ENCODE data around the gene DMRT1.

DMRT1 gene

GRCh38 chr9:976943-977837 is 135.7 kb downstream of the DMRT1 start:
- TF ChIP-seq EGR1 (IDR thresholded peaks at IDR 0.05) (no peak), YY1 (IDR thresholded peaks at IDR 0.05; ENCODE audit: low read depth) (0 out of 2 replicates have a peak, but pooled peaks have one; percentile 10)

DNA sequence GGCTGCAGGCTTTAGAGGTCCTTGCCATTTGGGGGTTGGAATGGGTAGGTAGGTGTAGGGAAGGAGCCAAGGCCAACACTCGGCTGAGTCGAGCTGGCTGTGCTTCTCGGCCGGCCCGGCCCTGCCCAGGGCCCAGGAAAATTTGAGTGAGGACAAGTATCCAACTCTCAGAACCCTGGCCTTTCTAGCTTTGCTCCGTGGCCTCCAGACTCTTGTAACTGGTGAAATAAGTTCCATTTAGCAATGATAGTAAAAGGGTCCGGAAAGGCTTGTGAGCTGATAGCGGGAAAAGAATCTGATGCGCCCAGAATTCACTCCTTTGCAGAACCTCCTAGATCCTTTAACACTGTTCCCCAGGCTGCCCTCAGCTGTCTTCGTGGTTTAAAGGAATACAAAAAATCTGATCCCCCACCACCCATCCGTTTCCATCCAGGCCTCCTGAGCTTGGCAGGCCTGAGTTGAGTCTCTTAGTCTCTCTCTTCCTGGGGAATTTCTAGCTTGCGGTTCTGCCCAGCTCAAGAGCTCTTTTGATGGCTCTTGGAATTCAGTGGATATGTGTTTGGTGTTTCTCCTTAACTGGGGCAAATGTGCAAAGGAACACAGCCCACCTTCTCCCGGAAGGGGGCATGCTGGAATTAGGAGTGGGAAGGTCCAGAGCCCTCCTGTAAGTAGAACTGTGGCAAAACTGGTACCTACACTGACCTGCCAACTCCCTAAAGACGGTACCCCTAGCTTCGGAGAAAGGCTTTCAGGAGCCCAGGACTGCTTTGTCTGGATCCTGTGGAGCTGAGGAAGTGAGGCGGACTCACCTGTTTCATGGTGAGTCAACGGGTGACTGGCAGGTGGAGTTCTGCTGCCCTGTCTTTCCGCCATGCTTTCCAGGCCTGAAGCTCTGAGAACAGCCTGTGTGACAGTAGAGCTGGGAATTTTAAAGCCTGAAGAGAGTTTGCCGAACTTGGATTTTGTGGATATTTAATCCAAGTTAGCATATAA is 136.6 kb downstream of the DMRT1 start:
- TF ChIP-seq ZBTB7A (IDR thresholded peaks at IDR 0.05; ENCODE audit: low read depth) (no peak), NFIC (IDR thresholded peaks at IDR 0.05) (no peak), CREB1 (IDR thresholded peaks at IDR 0.05; ENCODE audit: low read depth) (no peak), YY1 (IDR thresholded peaks at IDR 0.05; ENCODE audit: low read depth) (no peak), FOXM1 (IDR thresholded peaks at IDR 0.05; ENCODE audit: borderline replicate concordance, low read depth) (no peak), EGR1 (IDR thresholded peaks at IDR 0.05) (no peak), CEBPB (IDR thresholded peaks at IDR 0.05) (no peak), EP300 (IDR thresholded peaks at IDR 0.05; ENCODE audit: borderline replicate concordance) (no peak), TEAD4 (IDR thresholded peaks at IDR 0.05) (no peak), REST (IDR thresholded peaks at IDR 0.05; ENCODE audit: low read depth) (no peak), TCF12 (IDR thresholded peaks at IDR 0.05; ENCODE audit: low read depth) (no peak), TAF1 (IDR thresholded peaks at IDR 0.05; ENCODE audit: low read depth) (no peak), RAD21 (IDR thresholded peaks at IDR 0.05; ENCODE audit: low read depth) (no peak)
- TF ChIP-seq, protein P1, sequence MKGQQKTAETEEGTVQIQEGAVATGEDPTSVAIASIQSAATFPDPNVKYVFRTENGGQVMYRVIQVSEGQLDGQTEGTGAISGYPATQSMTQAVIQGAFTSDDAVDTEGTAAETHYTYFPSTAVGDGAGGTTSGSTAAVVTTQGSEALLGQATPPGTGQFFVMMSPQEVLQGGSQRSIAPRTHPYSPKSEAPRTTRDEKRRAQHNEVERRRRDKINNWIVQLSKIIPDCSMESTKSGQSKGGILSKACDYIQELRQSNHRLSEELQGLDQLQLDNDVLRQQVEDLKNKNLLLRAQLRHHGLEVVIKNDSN (IDR thresholded peaks at IDR 0.05): no peak
- TF ChIP-seq, protein P2, sequence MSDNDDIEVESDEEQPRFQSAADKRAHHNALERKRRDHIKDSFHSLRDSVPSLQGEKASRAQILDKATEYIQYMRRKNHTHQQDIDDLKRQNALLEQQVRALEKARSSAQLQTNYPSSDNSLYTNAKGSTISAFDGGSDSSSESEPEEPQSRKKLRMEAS (IDR thresholded peaks at IDR 0.05): no peak

GRCh38 chr9:979983-980382 is 138.5 kb downstream of the DMRT1 start:
- TF ChIP-seq CEBPB (IDR thresholded peaks at IDR 0.05) (no peak), ZBTB7A (IDR thresholded peaks at IDR 0.05; ENCODE audit: low read depth) (no peak), TAF1 (IDR thresholded peaks at IDR 0.05; ENCODE audit: low read depth) (no peak), REST (IDR thresholded peaks at IDR 0.05; ENCODE audit: low read depth) (no peak), FOXM1 (IDR thresholded peaks at IDR 0.05; ENCODE audit: borderline replicate concordance, low read depth) (no peak), NFIC (IDR thresholded peaks at IDR 0.05) (no peak)

GRCh38 chr9:980640-981039 is 139.1 kb downstream of the DMRT1 start:
- TF ChIP-seq FOXM1 (IDR thresholded peaks at IDR 0.05; ENCODE audit: borderline replicate concordance, low read depth) (no peak), REST (IDR thresholded peaks at IDR 0.05; ENCODE audit: low read depth) (no peak), TEAD4 (IDR thresholded peaks at IDR 0.05) (no peak), TAF1 (IDR thresholded peaks at IDR 0.05; ENCODE audit: low read depth) (no peak)

GRCh38 chr9:981491-981898 is 140.0 kb downstream of the DMRT1 start:
- no peak for TF ChIP-seq TEAD4 (IDR thresholded peaks at IDR 0.05)
- TF ChIP-seq TCF12 (IDR thresholded peaks at IDR 0.05; ENCODE audit: low read depth): no peak
- no peak for TF ChIP-seq EGR1 (IDR thresholded peaks at IDR 0.05)
- no peak for TF ChIP-seq YY1 (IDR thresholded peaks at IDR 0.05; ENCODE audit: low read depth)
- no peak for TF ChIP-seq CREB1 (IDR thresholded peaks at IDR 0.05; ENCODE audit: low read depth)
- no peak for TF ChIP-seq REST (IDR thresholded peaks at IDR 0.05; ENCODE audit: low read depth)
- TF ChIP-seq NFIC (IDR thresholded peaks at IDR 0.05): no peak
- TF ChIP-seq RAD21 (IDR thresholded peaks at IDR 0.05; ENCODE audit: low read depth): no peak

All from Ishikawa (cell line).